Suppressor macrophage (primary cell): ENCODE data around the gene CHSY1.
"Not testable (repeated sequence)": the region's sequence is repeated elsewhere in the genome, so short reads cannot be mapped to it uniquely, and the experiment has no call there.

Source experiments
- DNase-seq, 4 experiments: peaks; one replicate each; pipeline ENCODE4 v3.0.0-alpha.2; 2020 to 2022

The CHSY1 gene

GRCh38 chr15:101244036-101244781 lies 7.6 kb downstream of the CHSY1 start:
- no peak for DNase-seq

GRCh38 chr15:101243420-101243819 lies 8.4 kb downstream of the CHSY1 start:
- DNase-seq, result no peak

- no peak for DNase-seq
Observed at GRCh38 chr15:101242999-101243336, 8.9 kb downstream of the CHSY1 start.

GRCh38 chr15:101242160-101242998 lies 9.5 kb downstream of the CHSY1 start:
- peak; percentile 67 to 86 (median 74) for DNase-seq

- no peak for DNase-seq
Observed at GRCh38 chr15:101240358-101240757, 11.5 kb downstream of the CHSY1 start.

GRCh38 chr15:101239724-101240136 lies 12.1 kb downstream of the CHSY1 start:
- DNase-seq, result peak in 2 of 4 experiments; percentile 21 to 31

- peak; percentile 54 to 81 (median 72) for DNase-seq
Observed at GRCh38 chr15:101237251-101237650, 14.6 kb downstream of the CHSY1 start.

- no peak for DNase-seq
Observed at GRCh38 chr15:101233651-101234280, 18.1 kb downstream of the CHSY1 start.

- DNase-seq, result no peak
Observed at GRCh38 chr15:101232677-101233076, 19.2 kb downstream of the CHSY1 start.

GRCh38 chr15:101228313-101228712 lies 23.5 kb downstream of the CHSY1 start:
- DNase-seq, result no peak

GRCh38 chr15:101225658-101226057 lies 26.2 kb downstream of the CHSY1 start:
- DNase-seq, result no peak

- no peak for DNase-seq
Observed at GRCh38 chr15:101221902-101222301, 29.9 kb downstream of the CHSY1 start.

- no peak for DNase-seq
Observed at GRCh38 chr15:101220060-101220459, 31.8 kb downstream of the CHSY1 start.

GRCh38 chr15:101219441-101219840 lies 32.4 kb downstream of the CHSY1 start:
- no peak for DNase-seq

- DNase-seq, result no peak
Observed at GRCh38 chr15:101217446-101217845, 34.4 kb downstream of the CHSY1 start.

GRCh38 chr15:101216100-101216499 lies 35.7 kb downstream of the CHSY1 start:
- DNase-seq, result no peak

GRCh38 chr15:101215681-101216080 lies 36.2 kb downstream of the CHSY1 start:
- no peak for DNase-seq

GRCh38 chr15:101214435-101215097 lies 37.3 kb downstream of the CHSY1 start:
- not testable (repeated sequence) for DNase-seq

- DNase-seq, result no peak
Observed at GRCh38 chr15:101213570-101213969, 38.3 kb downstream of the CHSY1 start.

GRCh38 chr15:101213147-101213546 lies 38.7 kb downstream of the CHSY1 start:
- peak in 2 of 4 experiments; percentile 56 to 60 for DNase-seq

GRCh38 chr15:101211897-101212296 lies 40.0 kb downstream of the CHSY1 start:
- DNase-seq, result no peak

- peak in 3 of 4 experiments; percentile 33 to 55 (median 46) for DNase-seq
Observed at GRCh38 chr15:101210466-101210865, 41.4 kb downstream of the CHSY1 start.

GRCh38 chr15:101210058-101210457 lies 41.8 kb downstream of the CHSY1 start:
- no peak for DNase-seq
